BLaER1 treated with 17β-estradiol and CSF1 and Interleukin-3, amounts not matched to agents 10 nM and 100 nM (cell line): ENCODE results near the gene CFAP221.

ENCODE experiments used
- H3K27ac ChIP-seq, 11 experiments: shearing (Covaris generic); formaldehyde crosslinking; 2 replicates each; pipeline ENCODE4 v1.8.1; 2022
- H3K27me3 ChIP-seq, 11 experiments: shearing (Covaris generic); formaldehyde crosslinking; 2 replicates each; pipeline ENCODE4 v1.8.1; 2022
- H3K36me3 ChIP-seq, 11 experiments: shearing (Covaris generic); formaldehyde crosslinking; 2 replicates each; pipeline ENCODE4 v1.8.1; 2022
- H3K4me1 ChIP-seq, 10 experiments: shearing (Covaris generic); formaldehyde crosslinking; 2 replicates each; pipeline ENCODE4 v1.8.1; 2022
- H3K4me2 ChIP-seq, 11 experiments: shearing (Covaris generic); formaldehyde crosslinking; 2 replicates each; pipeline ENCODE4 v1.8.1; 2022
- H3K4me3 ChIP-seq, 10 experiments: shearing (Covaris generic); formaldehyde crosslinking; 2 replicates each; pipeline ENCODE4 v1.8.1; 2022
- H3K9ac ChIP-seq, 11 experiments: shearing (Covaris generic); formaldehyde crosslinking; 2 replicates each; pipeline ENCODE4 v1.8.1; 2022
- H3K9me3 ChIP-seq, 11 experiments: shearing (Covaris generic); formaldehyde crosslinking; replicated peaks in 1 of 11; 2 replicates each; pipeline ENCODE4 v1.8.1; 2022
- H4K20me1 ChIP-seq, 11 experiments: shearing (Covaris generic); formaldehyde crosslinking; 2 replicates each; pipeline ENCODE4 v1.8.1; 2022
- Cebpa-rat ChIP-seq, 11 experiments: shearing (Covaris generic); IDR thresholded peaks; 2 replicates each; pipeline ENCODE4 v1.8.1; 2022

CFAP221 gene

DNA sequence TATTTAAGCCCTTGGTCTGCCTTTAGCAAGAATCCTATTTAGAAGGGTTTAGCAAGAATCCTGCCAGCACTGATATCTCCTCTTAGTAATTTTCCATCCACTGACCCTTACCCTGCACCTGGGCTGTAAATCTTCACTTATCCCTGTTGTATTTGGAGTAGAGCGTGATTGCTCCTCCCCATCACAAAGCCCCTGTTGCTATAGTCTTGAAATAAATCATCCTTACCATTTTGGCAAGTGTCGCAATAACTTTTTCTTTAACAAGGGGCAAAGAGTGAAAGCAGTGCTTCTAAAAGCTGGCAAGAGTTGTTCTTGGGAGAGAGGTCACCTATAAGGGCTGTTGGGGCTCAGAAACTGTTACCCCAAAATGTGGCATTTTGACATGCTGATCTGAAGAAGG, 16.2 kb upstream of the CFAP221 start:
- H3K36me3 ChIP-seq, result no peaks in the 10 kb centered on the region; a peak in 1 of 22 replicates
- no peaks in the 10 kb centered on the region for H4K20me1 ChIP-seq
- peak in 4 of 11 experiments; percentile 16 to 83 (median 49); a peak in 6 of 22 replicates for TF ChIP-seq Cebpa-rat (IDR thresholded peaks at IDR 0.05)
- H3K9me3 ChIP-seq, result peaks cover 8 to 30% (median 19%) of the 10 kb centered on the region in 11 experiments
- 0 out of 22 replicates have a peak, but pooled peaks cover 0 to 4% (median 0%) of the 10 kb centered on the region in 11 experiments for H3K27me3 ChIP-seq
- no peak overlapping the region for H3K9ac ChIP-seq
- H3K4me3 ChIP-seq, result no peak overlapping the region
- H3K4me1 ChIP-seq, result no peaks in the 10 kb centered on the region
- H3K27ac ChIP-seq, result no peak overlapping the region
- H3K4me2 ChIP-seq, result no peak overlapping the region

GRCh38 chr2:119531292-119531691, 13.0 kb upstream of the CFAP221 start:
- no peaks in the 10 kb centered on the region; a peak in 1 of 22 replicates for H3K36me3 ChIP-seq
- no peak overlapping the region for H3K9ac ChIP-seq
- no peaks in the 10 kb centered on the region for H4K20me1 ChIP-seq
- TF ChIP-seq Cebpa-rat (IDR thresholded peaks at IDR 0.05), result no peak
- H3K4me2 ChIP-seq, result no peak overlapping the region
- H3K4me1 ChIP-seq, result no peaks in the 10 kb centered on the region
- no peak overlapping the region for H3K4me3 ChIP-seq
- H3K9me3 ChIP-seq, result peaks cover 31 to 55% (median 44%) of the 10 kb centered on the region in 11 experiments
- H3K27ac ChIP-seq, result no peak overlapping the region
- H3K27me3 ChIP-seq, result no peaks in the 10 kb centered on the region

DNA sequence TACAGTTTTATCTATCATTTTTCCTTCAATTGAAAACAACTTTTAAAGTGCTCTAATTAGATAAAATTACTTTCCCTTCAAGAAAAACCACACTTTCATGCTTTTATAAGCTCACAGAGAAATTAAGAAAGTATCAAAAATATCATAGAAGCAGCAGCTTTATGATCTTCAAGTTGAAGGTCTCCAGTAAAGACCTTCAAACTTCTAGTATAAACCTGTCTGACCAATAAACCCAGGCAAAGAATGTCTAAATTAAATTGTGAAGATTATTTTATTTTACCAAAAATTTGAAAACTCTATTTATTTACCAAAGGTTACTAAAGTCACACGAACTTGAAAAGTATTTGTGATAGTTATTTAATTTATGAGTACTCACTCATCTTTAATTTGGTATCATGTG, 10.7 kb upstream of the CFAP221 start:
- peaks cover 31 to 55% (median 44%) of the 10 kb centered on the region in 11 experiments for H3K9me3 ChIP-seq
- H3K4me3 ChIP-seq, result no peak overlapping the region
- H3K27ac ChIP-seq, result no peak overlapping the region
- H3K4me1 ChIP-seq, result no peaks in the 10 kb centered on the region
- no peaks in the 10 kb centered on the region; a peak in 1 of 22 replicates for H3K36me3 ChIP-seq
- no peak overlapping the region for H3K9ac ChIP-seq
- H3K27me3 ChIP-seq, result no peaks in the 10 kb centered on the region
- H4K20me1 ChIP-seq, result no peaks in the 10 kb centered on the region
- TF ChIP-seq Cebpa-rat (IDR thresholded peaks at IDR 0.05), result no peak
- no peak overlapping the region for H3K4me2 ChIP-seq

DNA sequence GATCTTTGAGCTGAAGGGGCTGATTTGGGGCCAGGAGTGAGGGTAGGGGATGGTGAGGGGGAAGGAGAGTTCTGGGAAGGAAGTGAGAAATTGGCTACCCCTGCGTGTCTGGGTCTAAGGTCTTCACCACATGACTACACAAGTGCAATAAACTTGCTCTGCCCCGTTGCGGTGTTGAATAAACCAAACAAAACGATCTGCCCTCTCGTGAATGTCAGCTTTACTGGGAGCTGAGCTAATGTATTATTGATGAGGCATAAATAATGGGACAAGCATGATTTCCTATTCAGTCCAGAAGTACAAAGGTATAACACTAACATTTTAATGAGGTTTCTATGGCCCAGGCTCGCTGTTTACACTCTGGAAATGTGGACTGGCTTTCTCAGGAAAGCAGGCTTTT, 8.0 kb upstream of the CFAP221 start:
- Histone ChIP-seq H3K4me1 (no peaks in the 10 kb centered on the region), H4K20me1 (no peaks in the 10 kb centered on the region), H3K9ac (no peak overlapping the region), H3K27ac (no peak overlapping the region), H3K9me3 (peaks cover 31 to 56% (median 42%) of the 10 kb centered on the region in 11 experiments), H3K4me3 (no peak overlapping the region), H3K27me3 (no peaks in the 10 kb centered on the region), H3K36me3 (no peaks in the 10 kb centered on the region; a peak in 1 of 22 replicates), H3K4me2 (no peak overlapping the region)
- no peak for TF ChIP-seq Cebpa-rat (IDR thresholded peaks at IDR 0.05)

DNA sequence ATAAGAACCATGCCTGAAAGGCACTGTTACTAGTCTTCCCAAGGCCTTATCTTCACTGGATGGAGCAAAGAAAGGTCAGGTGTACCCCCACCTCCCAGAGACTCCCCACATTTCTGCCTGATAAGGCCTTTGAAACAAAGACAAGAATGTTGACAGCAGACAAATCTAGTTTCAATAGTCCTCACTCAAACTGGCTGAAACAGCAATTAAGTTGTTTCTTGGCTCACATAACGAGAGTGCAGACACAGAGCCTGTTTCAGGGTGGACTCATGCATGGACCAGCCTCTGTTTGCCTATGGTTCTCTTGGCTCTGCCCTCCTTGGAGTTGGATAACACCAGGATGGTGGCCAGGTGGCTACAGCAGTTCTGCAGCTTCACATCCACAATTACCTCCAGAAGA, 7.5 kb upstream of the CFAP221 start:
- Histone ChIP-seq H3K4me2 (no peak overlapping the region), H3K9me3 (peaks cover 29 to 51% (median 40%) of the 10 kb centered on the region in 11 experiments), H4K20me1 (no peaks in the 10 kb centered on the region), H3K36me3 (no peaks in the 10 kb centered on the region; a peak in 1 of 22 replicates), H3K9ac (no peak overlapping the region), H3K4me3 (no peak overlapping the region), H3K27me3 (no peaks in the 10 kb centered on the region), H3K4me1 (no peaks in the 10 kb centered on the region), H3K27ac (no peak overlapping the region)
- no peak for TF ChIP-seq Cebpa-rat (IDR thresholded peaks at IDR 0.05)

DNA sequence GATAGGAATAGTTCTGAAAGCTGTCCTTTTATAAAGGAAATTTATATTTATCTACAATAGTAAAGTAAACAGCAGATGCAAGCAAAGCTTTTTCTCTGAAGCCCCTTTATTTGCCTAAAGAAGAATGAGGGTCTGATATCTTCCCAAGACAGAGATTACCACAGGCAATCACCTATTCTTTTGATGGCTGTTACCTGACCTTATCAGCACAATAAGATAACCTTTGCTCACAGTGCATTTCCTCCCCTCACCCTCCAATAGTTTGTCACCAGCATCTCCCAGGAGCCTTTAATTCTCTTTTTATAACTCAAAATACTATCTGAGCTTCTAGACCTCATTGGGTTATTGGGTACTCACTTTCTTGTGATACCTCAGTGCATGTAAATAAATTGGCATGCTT, 6.5 kb upstream of the CFAP221 start:
- H3K4me1 ChIP-seq, result no peaks in the 10 kb centered on the region
- H3K36me3 ChIP-seq, result no peaks in the 10 kb centered on the region; a peak in 1 of 22 replicates
- peaks cover 0 to 4% (median 0%) of the 10 kb centered on the region in 11 experiments; a peak in 4 of 22 replicates for H3K27me3 ChIP-seq
- no peak for TF ChIP-seq Cebpa-rat (IDR thresholded peaks at IDR 0.05)
- H3K9me3 ChIP-seq, result peaks cover 25 to 42% (median 30%) of the 10 kb centered on the region in 11 experiments
- no peak overlapping the region for H3K27ac ChIP-seq
- H3K9ac ChIP-seq, result no peak overlapping the region
- H3K4me2 ChIP-seq, result no peak overlapping the region
- H3K4me3 ChIP-seq, result no peak overlapping the region
- no peaks in the 10 kb centered on the region for H4K20me1 ChIP-seq

DNA sequence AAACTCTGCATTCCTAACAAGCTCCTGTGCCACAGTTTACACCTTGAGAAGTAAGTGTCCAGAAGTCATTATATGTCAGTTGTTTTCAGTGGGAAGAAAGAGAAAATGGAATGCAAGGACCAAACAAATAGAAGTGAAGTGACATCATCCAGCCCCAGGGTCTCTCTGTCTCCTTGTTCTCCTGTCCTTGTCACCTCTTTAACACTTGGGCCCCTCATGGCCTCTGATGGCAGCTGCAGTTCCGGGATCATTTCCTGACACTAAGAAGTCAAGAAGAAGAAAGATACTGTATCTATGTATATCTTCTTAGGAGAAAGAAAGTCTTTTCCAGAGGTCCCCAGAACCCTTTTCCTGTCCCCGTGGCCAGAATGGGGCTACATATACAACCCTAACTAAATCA, 2.8 kb upstream of the CFAP221 start:
- peaks cover 18 to 36% (median 30%) of the 10 kb centered on the region in 11 experiments for H3K27me3 ChIP-seq
- H4K20me1 ChIP-seq, result no peaks in the 10 kb centered on the region
- TF ChIP-seq Cebpa-rat (IDR thresholded peaks at IDR 0.05), result no peak

GRCh38 chr2:119544939-119545475, 758 bp downstream of the CFAP221 start:
- Histone ChIP-seq H3K27ac (no peak overlapping the region), H3K27me3 (peaks cover 18 to 36% (median 30%) of the 10 kb centered on the region in 11 experiments), H3K4me2 (peak overlapping the region; percentile 48 to 84 (median 79); a peak in 11 of 22 replicates), H3K9me3 (peaks cover 9 to 26% (median 20%) of the 10 kb centered on the region in 11 experiments), H4K20me1 (no peaks in the 10 kb centered on the region), H3K9ac (no peak overlapping the region), H3K4me3 (peak overlapping the region in 2 of 10 experiments; percentile 60; a peak in 6 of 20 replicates), H3K36me3 (no peaks in the 10 kb centered on the region), H3K4me1 (peaks cover 0 to 10% (median 0%) of the 10 kb centered on the region in 10 experiments; a peak in 2 of 20 replicates)
- 0 out of 22 replicates have a peak, but pooled peaks of 1 of the 11 experiments have one; percentile 11 for TF ChIP-seq Cebpa-rat (IDR thresholded peaks at IDR 0.05)

More for the DNA sequence above, 2.8 kb upstream of the CFAP221 start:
- H3K4me1 ChIP-seq, result peaks cover 0 to 10% (median 0%) of the 10 kb centered on the region in 10 experiments; a peak in 2 of 20 replicates
- H3K9me3 ChIP-seq, result peaks cover 9 to 30% (median 20%) of the 10 kb centered on the region in 11 experiments
- no peak overlapping the region for H3K4me3 ChIP-seq
- no peak overlapping the region for H3K4me2 ChIP-seq
- H3K9ac ChIP-seq, result no peak overlapping the region
- H3K27ac ChIP-seq, result no peak overlapping the region
- no peaks in the 10 kb centered on the region for H3K36me3 ChIP-seq

- Histone ChIP-seq H3K4me3 (no peak overlapping the region), H4K20me1 (no peaks in the 10 kb centered on the region), H3K36me3 (no peaks in the 10 kb centered on the region), H3K9ac (no peak overlapping the region), H3K4me1 (peaks cover 0 to 11% (median under 1%) of the 10 kb centered on the region in 10 experiments; a peak in 8 of 20 replicates), H3K4me2 (no peak overlapping the region), H3K27me3 (peaks cover 18 to 36% (median 30%) of the 10 kb centered on the region in 11 experiments), H3K27ac (no peak overlapping the region), H3K9me3 (peaks cover 9 to 23% (median 20%) of the 10 kb centered on the region in 11 experiments)
- TF ChIP-seq Cebpa-rat (IDR thresholded peaks at IDR 0.05), result no peak
Observed at GRCh38 chr2:119545754-119546446, 1.7 kb downstream of the CFAP221 start.
